Measurements from ENCODE around the gene TNFRSF1B.

The TNFRSF1B gene

GRCh38 chr1:12158357-12159092 is 8.3 kb upstream of the TNFRSF1B start:
- DNase-seq, result no peak

- no peak for DNase-seq
Observed at GRCh38 chr1:12159816-12160215, 7.0 kb upstream of the TNFRSF1B start.

GRCh38 chr1:12161324-12161661 is 5.5 kb upstream of the TNFRSF1B start:
- no peak for DNase-seq

GRCh38 chr1:12161662-12162458 is 4.9 kb upstream of the TNFRSF1B start:
- no peak for DNase-seq

GRCh38 chr1:12162459-12163137 is 4.2 kb upstream of the TNFRSF1B start:
- DNase-seq, result no peak

- no peak for DNase-seq
Observed at GRCh38 chr1:12163210-12163609, 3.6 kb upstream of the TNFRSF1B start.

GRCh38 chr1:12164210-12164609 is 2.6 kb upstream of the TNFRSF1B start:
- no peak for DNase-seq

GRCh38 chr1:12165342-12165741 is 1.4 kb upstream of the TNFRSF1B start:
- DNase-seq, result no peak

GRCh38 chr1:12167493-12168429 is 970 bp downstream of the TNFRSF1B start:
- no peak for DNase-seq

GRCh38 chr1:12168451-12169160 is 1.8 kb downstream of the TNFRSF1B start:
- no peak for DNase-seq

GRCh38 chr1:12169442-12170135 is 2.8 kb downstream of the TNFRSF1B start:
- no peak for DNase-seq

- DNase-seq, result no peak
Observed at GRCh38 chr1:12170263-12170671, 3.5 kb downstream of the TNFRSF1B start.

- DNase-seq, result no peak
Observed at GRCh38 chr1:12171206-12172041, 4.6 kb downstream of the TNFRSF1B start.

GRCh38 chr1:12172042-12172851 is 5.5 kb downstream of the TNFRSF1B start:
- no peak for DNase-seq

- DNase-seq, result no peak
Observed at GRCh38 chr1:12173041-12173509, 6.3 kb downstream of the TNFRSF1B start.

- no peak for DNase-seq
Observed at GRCh38 chr1:12173631-12174121, 6.9 kb downstream of the TNFRSF1B start.

GRCh38 chr1:12174924-12175810 is 8.4 kb downstream of the TNFRSF1B start:
- no peak for DNase-seq

Measured in NCI-H146 (cell line).